CD14-positive monocyte (primary cell): ENCODE data around the gene SDF4. TPM values are rescaled to one million over a fixed set of nuclear protein-coding genes. Genes with fewer than 3 reads are reported as not detected.

Experiments used
- DNase-seq, 3 donors: peaks; one replicate each; pipeline ENCODE4 v3.0.0-alpha.2; 2011 to 2022
- H2AFZ ChIP-seq: 2 replicates; pipeline ENCODE4 v1.6.0; 2012; ENCODE audit warnings: mild to moderate bottlenecking, low read depth, low read length, inconsistent platforms; ENCODE audit not compliant: insufficient read depth, poor library complexity, severe bottlenecking
- H3K27ac ChIP-seq, 2 donors: 1 replicate in 1 of 2; 2 replicates in 1 of 2; pipeline ENCODE4 v1.5.1; 2012 to 2013; ENCODE audit warnings: low read length in 2 of 2, control low read depth in 1 of 2, inconsistent platforms in 1 of 2, low read depth in 1 of 2, mild to moderate bottlenecking in 1 of 2
- H3K27me3 ChIP-seq, 2 donors: one replicate each; pipeline versions ENCODE4 v1.6.0 to v1.6.1; 2011 to 2013; ENCODE audit warnings: low read length in 2 of 2; ENCODE audit not compliant: control insufficient read depth in 2 of 2, insufficient read depth in 2 of 2
- H3K36me3 ChIP-seq, 2 donors: replicated peaks in 1 of 2; 1 replicate in 1 of 2; 2 replicates in 1 of 2; pipeline versions ENCODE4 v1.5.1 to v1.6.1; 2012 to 2013; ENCODE audit warnings: low read length in 2 of 2, control low read depth in 1 of 2, inconsistent platforms in 1 of 2, mild to moderate bottlenecking in 1 of 2; ENCODE audit not compliant: insufficient read depth in 2 of 2, control insufficient read depth in 1 of 2
- H3K4me1 ChIP-seq, 2 donors: 1 replicate in 1 of 2; 2 replicates in 1 of 2; pipeline versions ENCODE4 v1.5.1 to v1.6.1; 2012 to 2013; ENCODE audit warnings: low read length in 2 of 2, control low read depth in 1 of 2, inconsistent platforms in 1 of 2, mild to moderate bottlenecking in 1 of 2, moderate library complexity in 1 of 2; ENCODE audit not compliant: insufficient read depth in 2 of 2, control insufficient read depth in 1 of 2
- H3K4me2 ChIP-seq: replicated peaks from 2 replicates; pipeline ENCODE3; 2012; ENCODE audit warnings: low read length, moderate library complexity, mild to moderate bottlenecking; ENCODE audit not compliant: poor library complexity, severe bottlenecking; ENCODE audit errors: extremely low read depth
- H3K4me3 ChIP-seq, 3 experiments: fragments of 200-600 bp in 1 of 3; sonication (generic) in 1 of 3; replicated peaks in 1 of 3; 1 replicate in 2 of 3; 2 replicates in 1 of 3; pipeline ENCODE4 v1.5.1; 2011 to 2013; ENCODE audit warnings: low read length in 3 of 3, mild to moderate bottlenecking in 3 of 3, control low read depth in 2 of 3, low read depth in 2 of 3, inconsistent platforms in 1 of 3, moderate library complexity in 1 of 3
- H3K79me2 ChIP-seq: 2 replicates; pipeline ENCODE4 v1.6.0; 2012; ENCODE audit warnings: mild to moderate bottlenecking, control low read depth, inconsistent platforms, low read length, moderate library complexity; ENCODE audit not compliant: insufficient read depth
- H3K9ac ChIP-seq: 2 replicates; pipeline ENCODE4 v1.6.0; 2017; ENCODE audit warnings: low read length, mild to moderate bottlenecking; ENCODE audit not compliant: insufficient read depth, poor library complexity, severe bottlenecking
- H3K9me3 ChIP-seq, 2 donors: replicated peaks in 1 of 2; 1 replicate in 1 of 2; 2 replicates in 1 of 2; pipeline versions ENCODE4 v1.5.1 to v1.6.1; 2012 to 2013; ENCODE audit warnings: low read length in 2 of 2, control low read depth in 1 of 2; ENCODE audit not compliant: control insufficient read depth in 1 of 2, insufficient read depth in 1 of 2
- H4K20me1 ChIP-seq: 2 replicates; pipeline ENCODE4 v1.6.0; 2012; ENCODE audit warnings: mild to moderate bottlenecking, low read length, control low read depth, moderate library complexity; ENCODE audit not compliant: insufficient read depth
- H3K27ac Mint-ChIP-seq, 7 donors: one replicate each; pipeline ENCODE4 v1.8.0; 2020; ENCODE audit warnings: mild to moderate bottlenecking in 7 of 7, mixed read lengths in 7 of 7, moderate library complexity in 6 of 7, inconsistent platforms in 2 of 7
- H3K27me3 Mint-ChIP-seq, 3 donors: one replicate each; pipeline ENCODE4 v1.8.0; 2021 to 2022; ENCODE audit warnings: low read depth in 3 of 3, mild to moderate bottlenecking in 3 of 3, mixed read lengths in 3 of 3, moderate library complexity in 3 of 3, inconsistent platforms in 1 of 3
- H3K36me3 Mint-ChIP-seq, 2 donors: one replicate each; pipeline ENCODE4 v1.8.0; 2020; ENCODE audit warnings: mixed read lengths in 2 of 2, inconsistent platforms in 1 of 2, mild to moderate bottlenecking in 1 of 2
- H3K4me1 Mint-ChIP-seq: one replicate; pipeline ENCODE4 v1.8.0; 2020; ENCODE audit warnings: mild to moderate bottlenecking, mixed read lengths
- H3K4me3 Mint-ChIP-seq, 2 donors: one replicate each; pipeline ENCODE4 v1.8.0; 2020; ENCODE audit warnings: mild to moderate bottlenecking in 2 of 2, mixed read lengths in 2 of 2, moderate library complexity in 1 of 2
- H3K9me3 Mint-ChIP-seq, 7 donors: one replicate each; pipeline ENCODE4 v1.8.0; 2020 to 2022; ENCODE audit warnings: mixed read lengths in 7 of 7, mild to moderate bottlenecking in 6 of 7, moderate library complexity in 6 of 7, inconsistent platforms in 2 of 7
- WGBS: methylation state at CpG from one replicate; pipeline ENCODE4 v1.1.5; 2013; ENCODE audit warnings: missing lambda C conversion rate; ENCODE audit not compliant: insufficient coverage; 5-methylcytosine and 5-hydroxymethylcytosine counted together
- intact Hi-C, 2 donors: fragments of 100-400 bp; cut with micrococcal nuclease; formaldehyde crosslinking; loops; one replicate each; pipeline versions ENCODE4 v1.15.0 to v1.15.1; 2023
- polyA plus RNA-seq, 3 donors: library from polyadenylated mRNA; depleted of rRNA in 1 of 3; unstranded in 2 of 3; stranded (reverse) in 1 of 3; fragments of 300-500 nt in 2 of 3; fragments of >200 nt in 1 of 3; fragmentation: Illumina TruSeq in 2 of 3; gene quantifications; 1 replicate in 2 of 3; 2 replicates in 1 of 3; pipeline ENCODE4 v1.2.3, GENCODE V29; 2012 to 2021
- TF ChIP-seq, protein P1 (sequence below): fragments of 200-600 bp; IDR thresholded peaks from one replicate; pipeline ENCODE4 v1.8.0; 2022; ENCODE audit warnings: antibody characterized with exemption, mild to moderate bottlenecking

SDF4 gene
- polyA plus RNA-seq, 3 donors = 81.7 to 98.9 (median 89.0) TPM

DNA sequence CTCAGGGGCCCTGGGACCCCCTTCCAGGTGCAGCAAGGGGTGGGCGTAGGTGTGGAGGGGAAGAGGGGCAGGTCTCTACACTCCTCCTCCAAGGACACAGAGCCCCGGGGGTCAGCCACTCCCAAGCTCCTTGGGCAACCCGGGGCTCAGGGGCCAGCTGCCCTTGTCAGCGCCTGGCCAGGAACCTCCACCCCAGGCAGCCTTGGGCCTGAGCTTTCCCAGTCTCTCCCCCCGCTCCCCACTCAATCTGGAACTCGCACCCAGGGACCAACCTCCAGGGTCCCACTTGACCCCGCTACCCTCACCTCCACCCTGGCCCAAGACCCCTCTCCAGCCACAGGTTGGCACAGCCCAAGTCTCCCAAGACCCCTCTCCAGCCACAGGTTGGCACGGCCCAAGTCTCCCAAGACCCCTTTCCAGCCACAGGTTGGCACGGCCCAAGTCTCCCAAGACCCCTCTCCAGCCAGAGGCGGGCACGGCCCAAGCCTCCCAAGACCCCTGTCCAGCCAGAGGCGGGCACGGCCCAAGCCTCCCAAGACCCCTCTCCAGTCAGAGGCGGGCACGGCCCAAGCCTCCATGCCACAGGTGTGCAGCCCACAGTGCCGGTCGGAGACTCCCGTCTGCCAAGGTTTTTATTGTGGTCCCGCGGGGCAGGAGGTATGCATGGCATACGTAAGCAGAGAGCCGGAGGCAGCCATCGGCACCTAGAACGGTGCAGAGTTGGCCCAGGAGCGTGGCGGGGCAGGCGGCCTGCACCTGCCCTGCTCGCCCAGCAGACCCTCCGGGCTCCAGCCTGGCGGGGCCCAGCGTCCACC lies 20.9 kb downstream of the SDF4 start:
- 96% methylated on average over 23 of the region's 31 CpGs for WGBS

GRCh38 chr1:1208713-1209433 lies 22.9 kb downstream of the SDF4 start:
- Histone ChIP-seq H3K4me3 (no peak overlapping the region), H3K9ac (no peak overlapping the region), H3K27ac (no peak overlapping the region), H2AFZ (no peak overlapping the region), H4K20me1 (no peaks in the 10 kb centered on the region), H3K36me3 (no peaks in the 10 kb centered on the region), H3K79me2 (no peaks in the 10 kb centered on the region), H3K27me3 (peaks cover 7 to 65% of the 10 kb centered on the region in 2 donors), H3K4me1 (peaks cover 6 to 8% of the 10 kb centered on the region in 2 donors), H3K4me2 (no peak overlapping the region), H3K9me3 (no peaks in the 10 kb centered on the region)
- peaks cover 0 to 1% of the 10 kb centered on the region in 2 donors for H3K36me3 Mint-ChIP-seq
- TF ChIP-seq, protein P1, sequence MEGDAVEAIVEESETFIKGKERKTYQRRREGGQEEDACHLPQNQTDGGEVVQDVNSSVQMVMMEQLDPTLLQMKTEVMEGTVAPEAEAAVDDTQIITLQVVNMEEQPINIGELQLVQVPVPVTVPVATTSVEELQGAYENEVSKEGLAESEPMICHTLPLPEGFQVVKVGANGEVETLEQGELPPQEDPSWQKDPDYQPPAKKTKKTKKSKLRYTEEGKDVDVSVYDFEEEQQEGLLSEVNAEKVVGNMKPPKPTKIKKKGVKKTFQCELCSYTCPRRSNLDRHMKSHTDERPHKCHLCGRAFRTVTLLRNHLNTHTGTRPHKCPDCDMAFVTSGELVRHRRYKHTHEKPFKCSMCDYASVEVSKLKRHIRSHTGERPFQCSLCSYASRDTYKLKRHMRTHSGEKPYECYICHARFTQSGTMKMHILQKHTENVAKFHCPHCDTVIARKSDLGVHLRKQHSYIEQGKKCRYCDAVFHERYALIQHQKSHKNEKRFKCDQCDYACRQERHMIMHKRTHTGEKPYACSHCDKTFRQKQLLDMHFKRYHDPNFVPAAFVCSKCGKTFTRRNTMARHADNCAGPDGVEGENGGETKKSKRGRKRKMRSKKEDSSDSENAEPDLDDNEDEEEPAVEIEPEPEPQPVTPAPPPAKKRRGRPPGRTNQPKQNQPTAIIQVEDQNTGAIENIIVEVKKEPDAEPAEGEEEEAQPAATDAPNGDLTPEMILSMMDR = no peak
- 7% methylated on average over 23 of the region's 38 CpGs for WGBS
- peaks cover 42 to 81% (median 62%) of the 10 kb centered on the region in 3 donors for H3K27me3 Mint-ChIP-seq
- peaks cover 5% of the 10 kb centered on the region for H3K4me1 Mint-ChIP-seq
- peaks cover 0 to 3% (median 2%) of the 10 kb centered on the region in 7 donors for H3K9me3 Mint-ChIP-seq
- peak overlapping the region in 1 of 2 donors; percentile 70 for H3K4me3 Mint-ChIP-seq
- DNase-seq = peak in 1 of 3 donors; percentile 31
- peak overlapping the region in 1 of 7 donors; percentile 80 for H3K27ac Mint-ChIP-seq
- intact Hi-C loops = no loop called here

More for the DNA sequence above, 20.9 kb downstream of the SDF4 start:
- no peak for DNase-seq
- Histone ChIP-seq H3K9ac (no peak overlapping the region), H2AFZ (no peak overlapping the region), H3K4me3 (no peak overlapping the region), H3K36me3 (peaks cover 0 to under 1% of the 10 kb centered on the region in 2 donors), H3K79me2 (no peaks in the 10 kb centered on the region), H3K4me2 (no peak overlapping the region), H3K27me3 (peaks cover 5 to 57% of the 10 kb centered on the region in 2 donors), H4K20me1 (peaks cover 8% of the 10 kb centered on the region), H3K9me3 (no peaks in the 10 kb centered on the region), H3K4me1 (peaks cover 6 to 8% of the 10 kb centered on the region in 2 donors), H3K27ac (no peak overlapping the region)
- peaks cover 0 to 3% (median 2%) of the 10 kb centered on the region in 7 donors for H3K9me3 Mint-ChIP-seq
- intact Hi-C loops = no loop called here
- peaks cover 7% of the 10 kb centered on the region for H3K4me1 Mint-ChIP-seq
- H3K4me3 Mint-ChIP-seq = no peak overlapping the region
- peaks cover 0 to 1% of the 10 kb centered on the region in 2 donors for H3K36me3 Mint-ChIP-seq
- H3K27ac Mint-ChIP-seq = peak overlapping the region in 1 of 7 donors; percentile 66
- TF ChIP-seq, protein P1 = no peak
- peaks cover 49 to 77% (median 64%) of the 10 kb centered on the region in 3 donors for H3K27me3 Mint-ChIP-seq
